ENCODE data around the gene DEFB108B. TPM values are rescaled to one million over a fixed set of nuclear protein-coding genes. Genes with fewer than 3 reads are reported as not detected.
"Not testable (repeated sequence)": the region's sequence is repeated elsewhere in the genome, so short reads cannot be mapped to it uniquely, and the experiment has no call there.

DEFB108B gene
- total RNA-seq, 2 experiments from 2014 or later = not detected

GRCh38 chr11:71796781-71797180, 36.2 kb upstream of the DEFB108B start:
- H3K9me3 Mint-ChIP-seq, POLR2A ChIA-PET: not testable (repeated sequence)

GRCh38 chr11:71799556-71800128, 33.4 kb upstream of the DEFB108B start:
- POLR2A ChIA-PET, H3K36me3 Mint-ChIP-seq: not testable (repeated sequence)
- intact Hi-C loops (cut with micrococcal nuclease) = loop anchor here (1.0 kb wide), 1 partner anchor 14 kb away; no protein-coding TSS in a partner anchor

More at GRCh38 chr11:71796781-71797180, 36.2 kb upstream of the DEFB108B start:
- H3K36me3 Mint-ChIP-seq; intact Hi-C loops (cut with micrococcal nuclease); H3K27ac Mint-ChIP-seq; DNase-seq; CTCF ChIA-PET; H3K4me1 Mint-ChIP-seq (ENCODE audit: low read depth); H3K4me3 Mint-ChIP-seq; H3K27me3 Mint-ChIP-seq: not testable (repeated sequence)

DNA sequence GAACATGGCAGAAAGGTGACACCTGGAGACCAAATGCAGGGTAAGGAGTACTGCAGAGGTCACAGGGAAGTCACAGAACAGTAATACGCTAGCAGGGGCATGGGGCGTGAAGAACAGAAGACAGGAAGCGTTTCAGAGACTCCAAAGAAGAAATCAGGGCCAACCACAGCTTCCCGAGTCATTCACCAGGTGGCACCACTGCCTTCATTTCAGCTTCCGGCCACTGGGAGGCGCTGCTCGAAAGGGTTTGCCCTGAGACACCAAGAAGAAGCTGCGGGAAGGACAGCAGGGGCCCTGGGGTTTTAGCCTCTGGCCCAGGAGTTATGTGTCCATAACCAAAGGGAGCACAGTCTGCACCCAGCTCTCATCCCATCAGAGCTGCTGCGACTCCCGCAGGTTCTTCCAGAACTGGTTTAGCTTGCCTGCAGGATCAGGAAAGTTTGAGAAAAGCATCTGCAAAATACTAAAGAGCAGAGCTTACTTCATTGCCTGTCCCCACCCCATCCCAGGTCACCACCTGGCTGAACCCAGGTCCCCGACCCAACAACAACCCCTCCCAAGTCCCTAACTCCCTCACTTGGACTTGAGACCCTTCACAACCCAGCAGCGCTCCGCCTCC, 32.6 kb upstream of the DEFB108B start:
- CTCF ChIA-PET = interaction anchor here (0.6 to 2.0 kb wide), 6 partner anchors 9 to 627 kb away, joined by 3 to 14 read pairs (median 4); no protein-coding TSS in a partner anchor
- H3K27ac Mint-ChIP-seq = not testable (repeated sequence)

More at GRCh38 chr11:71799556-71800128, 33.4 kb upstream of the DEFB108B start:
- not testable (repeated sequence) for H3K27me3 Mint-ChIP-seq; H3K4me3 Mint-ChIP-seq; H3K27ac Mint-ChIP-seq; H3K4me1 Mint-ChIP-seq (ENCODE audit: low read depth); DNase-seq; H3K9me3 Mint-ChIP-seq
- CTCF ChIA-PET = interaction anchor here (0.8 to 2.0 kb wide), 5 partner anchors 8 to 628 kb away, joined by 3 to 14 read pairs (median 5); no protein-coding TSS in a partner anchor

GRCh38 chr11:71801026-71801425, 32.0 kb upstream of the DEFB108B start:
- CTCF ChIA-PET = interaction anchor here (0.6 to 2.0 kb wide), 5 partner anchors 9 to 78 kb away, joined by 3 to 14 read pairs (median 5); no protein-coding TSS in a partner anchor
- H3K36me3 Mint-ChIP-seq; intact Hi-C loops (cut with micrococcal nuclease); POLR2A ChIA-PET; H3K9me3 Mint-ChIP-seq; H3K4me1 Mint-ChIP-seq (ENCODE audit: low read depth); H3K27me3 Mint-ChIP-seq; H3K4me3 Mint-ChIP-seq; H3K27ac Mint-ChIP-seq; DNase-seq: not testable (repeated sequence)

More for the DNA sequence above, 32.6 kb upstream of the DEFB108B start:
- H3K4me3 Mint-ChIP-seq; H3K27me3 Mint-ChIP-seq; H3K9me3 Mint-ChIP-seq; POLR2A ChIA-PET; H3K36me3 Mint-ChIP-seq; H3K4me1 Mint-ChIP-seq (ENCODE audit: low read depth): not testable (repeated sequence)
- DNase-seq = peak; percentile 91
- intact Hi-C loops (cut with micrococcal nuclease) = loop anchor here (1.0 kb wide), 1 partner anchor 13 kb away; no protein-coding TSS in a partner anchor

GRCh38 chr11:71802874-71803273, 30.1 kb upstream of the DEFB108B start:
- H3K27me3 Mint-ChIP-seq; POLR2A ChIA-PET; intact Hi-C loops (cut with micrococcal nuclease); H3K4me1 Mint-ChIP-seq (ENCODE audit: low read depth); H3K4me3 Mint-ChIP-seq; H3K27ac Mint-ChIP-seq; H3K36me3 Mint-ChIP-seq; DNase-seq; H3K9me3 Mint-ChIP-seq: not testable (repeated sequence)
- CTCF ChIA-PET = interaction anchor here (1.7 kb wide), 1 partner anchor 10 kb away, joined by 6 read pairs; no protein-coding TSS in a partner anchor

- H3K9me3 Mint-ChIP-seq; H3K27ac Mint-ChIP-seq; H3K4me1 Mint-ChIP-seq (ENCODE audit: low read depth); H3K4me3 Mint-ChIP-seq; H3K36me3 Mint-ChIP-seq; DNase-seq; POLR2A ChIA-PET; CTCF ChIA-PET; H3K27me3 Mint-ChIP-seq; intact Hi-C loops (cut with micrococcal nuclease): not testable (repeated sequence)
Observed at GRCh38 chr11:71804158-71804947, 28.6 kb upstream of the DEFB108B start.

DNA sequence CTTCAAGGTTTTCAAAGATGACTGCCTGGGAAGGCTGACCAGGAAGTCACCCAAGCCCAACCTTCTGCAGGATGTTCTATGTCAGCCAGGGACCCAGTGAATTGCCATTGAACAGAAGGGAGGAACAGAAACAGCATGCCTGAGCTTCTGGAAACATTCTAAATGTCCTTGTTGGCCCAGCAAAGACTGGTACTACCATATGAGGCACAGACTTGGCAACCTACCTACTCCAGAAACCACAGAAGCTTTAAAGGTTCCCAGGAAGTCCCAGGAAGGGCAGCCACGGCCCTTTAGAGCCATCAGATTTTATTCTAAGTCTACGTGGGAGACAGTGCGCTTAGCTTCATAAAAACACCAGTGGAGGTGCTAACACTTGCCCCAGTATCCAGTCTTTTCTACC, 20.5 kb upstream of the DEFB108B start:
- H3K4me1 Mint-ChIP-seq (ENCODE audit: low read depth); POLR2A ChIA-PET; DNase-seq; H3K27ac Mint-ChIP-seq; intact Hi-C loops (cut with micrococcal nuclease); H3K27me3 Mint-ChIP-seq; H3K36me3 Mint-ChIP-seq; H3K9me3 Mint-ChIP-seq: not testable (repeated sequence)
- H3K4me3 Mint-ChIP-seq = peak overlapping the region; percentile 20
- CTCF ChIA-PET = interaction anchor here (1.2 to 3.2 kb wide), 2 partner anchors 10 to 12 kb away, joined by 6 to 14 read pairs; no protein-coding TSS in a partner anchor

DNA sequence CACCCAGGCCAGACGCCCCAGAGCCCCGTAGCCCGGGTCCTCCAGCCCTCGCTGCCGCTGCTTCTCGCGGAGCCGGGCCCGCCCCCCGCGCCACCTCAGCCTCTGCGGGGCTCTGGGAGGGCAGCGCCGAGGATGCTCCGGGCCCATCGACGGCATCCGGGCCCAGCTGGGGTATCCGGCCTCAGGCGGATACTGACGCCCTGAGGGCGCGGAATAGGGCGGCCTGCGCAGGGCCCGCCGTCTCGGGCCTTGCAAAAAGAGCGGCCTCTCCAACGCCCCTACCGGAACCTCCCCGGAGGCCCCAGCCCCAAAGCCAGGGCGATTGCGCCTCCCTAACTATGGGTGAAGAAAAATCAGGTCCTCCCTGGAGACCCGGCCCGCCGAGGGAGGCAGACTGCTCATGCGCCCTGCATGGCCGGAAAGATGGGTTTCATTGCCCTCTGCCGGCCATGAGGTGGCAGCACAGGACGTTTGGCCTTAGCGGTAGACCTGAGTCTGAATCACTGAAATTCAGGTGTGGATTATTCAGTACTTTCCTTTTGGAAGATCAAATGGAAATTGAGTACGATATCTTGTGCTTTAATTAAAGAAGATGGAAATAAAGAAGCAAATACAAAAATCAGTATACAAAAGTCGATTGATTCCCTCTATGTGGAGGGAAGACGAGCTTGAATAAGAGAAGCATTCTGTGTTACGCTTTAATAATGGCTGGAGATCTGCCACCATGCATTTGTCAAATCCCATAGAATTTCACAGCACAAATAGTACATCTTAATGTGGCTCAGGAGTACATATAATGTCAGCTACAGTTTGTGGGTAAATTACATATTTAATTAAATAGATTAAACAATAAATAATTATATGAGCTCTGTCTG, 19.3 kb upstream of the DEFB108B start:
- CTCF ChIA-PET = interaction anchor here (1.2 to 3.2 kb wide), 2 partner anchors 11 to 13 kb away, joined by 6 to 14 read pairs; no protein-coding TSS in a partner anchor

DNA sequence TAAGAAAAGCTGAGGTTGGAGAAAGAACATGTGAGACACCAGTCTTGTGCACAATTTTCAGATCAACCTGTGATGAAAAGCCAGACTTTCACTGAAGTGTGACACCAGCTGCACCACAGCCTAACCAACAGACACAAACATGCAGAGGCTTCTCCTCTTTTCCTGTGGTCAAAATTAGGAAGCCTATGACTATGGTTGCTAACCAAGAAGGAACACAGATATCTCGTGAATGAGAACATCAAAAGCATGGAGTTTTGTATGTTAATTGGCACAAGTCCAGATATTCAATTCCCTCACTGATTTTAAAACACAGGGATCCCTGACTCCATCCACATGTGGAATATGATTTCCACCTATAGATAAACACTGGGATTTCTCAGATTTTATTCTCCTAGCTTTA, 11.5 kb upstream of the DEFB108B start:
- POLR2A ChIA-PET; intact Hi-C loops (cut with micrococcal nuclease); DNase-seq; H3K9me3 Mint-ChIP-seq; H3K4me1 Mint-ChIP-seq (ENCODE audit: low read depth); H3K4me3 Mint-ChIP-seq; H3K36me3 Mint-ChIP-seq; CTCF ChIA-PET; H3K27me3 Mint-ChIP-seq; H3K27ac Mint-ChIP-seq: not testable (repeated sequence)

More for the DNA sequence above, 19.3 kb upstream of the DEFB108B start:
- H3K4me1 Mint-ChIP-seq (ENCODE audit: low read depth); H3K9me3 Mint-ChIP-seq; H3K27me3 Mint-ChIP-seq; POLR2A ChIA-PET; H3K36me3 Mint-ChIP-seq: not testable (repeated sequence)
- H3K4me3 Mint-ChIP-seq = peak overlapping the region; percentile 79
- peak overlapping the region; percentile 74 for H3K27ac Mint-ChIP-seq
- intact Hi-C loops (cut with micrococcal nuclease) = loop anchor here (1.0 kb wide), 1 partner anchor 13 kb away; no protein-coding TSS in a partner anchor
- peak; percentile 86 for DNase-seq

- POLR2A ChIA-PET; DNase-seq; intact Hi-C loops (cut with micrococcal nuclease); H3K36me3 Mint-ChIP-seq; H3K27me3 Mint-ChIP-seq; H3K9me3 Mint-ChIP-seq; H3K4me3 Mint-ChIP-seq; CTCF ChIA-PET; H3K4me1 Mint-ChIP-seq (ENCODE audit: low read depth); H3K27ac Mint-ChIP-seq: not testable (repeated sequence)
Observed at GRCh38 chr11:71829247-71829646, 3.8 kb upstream of the DEFB108B start.

DNA sequence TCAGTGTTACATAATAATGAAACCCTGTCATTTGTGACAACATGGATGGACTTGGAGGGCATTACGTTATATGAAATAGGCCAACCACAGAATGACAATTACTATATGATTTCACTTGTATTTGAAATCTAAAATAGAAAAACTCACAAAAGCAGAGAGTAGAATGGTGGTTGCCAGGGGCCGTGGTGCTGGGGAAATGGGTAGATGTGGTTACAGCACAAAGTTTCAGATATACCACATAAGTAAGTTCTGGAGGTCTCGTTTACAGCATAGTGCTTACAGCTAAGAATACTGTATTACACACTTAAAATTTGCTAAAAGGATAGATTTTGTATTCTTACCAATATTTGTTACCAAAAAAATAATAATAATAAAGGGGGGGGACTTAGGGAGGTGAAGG, 3.3 kb upstream of the DEFB108B start:
- H3K9me3 Mint-ChIP-seq; H3K36me3 Mint-ChIP-seq; DNase-seq; H3K27ac Mint-ChIP-seq; H3K4me3 Mint-ChIP-seq; H3K27me3 Mint-ChIP-seq; CTCF ChIA-PET; intact Hi-C loops (cut with micrococcal nuclease); H3K4me1 Mint-ChIP-seq (ENCODE audit: low read depth): not testable (repeated sequence)
- POLR2A ChIA-PET = interaction anchor here (0.5 kb wide), 1 partner anchor 628 kb away, joined by 3 read pairs; no protein-coding TSS in a partner anchor

Measured in activated CD4-positive, alpha-beta memory T cell treated with anti-CD3 and anti-CD28 coated beads for 36 hours (primary cell).